NCI-H774 (cell line): ENCODE measurements around the gene DNAJC4.

ENCODE experiments used
- DNase-seq: peaks from one replicate; lab custom pipeline; 2025; lab: John Stamatoyannopoulos, UW

The DNAJC4 gene

DNA sequence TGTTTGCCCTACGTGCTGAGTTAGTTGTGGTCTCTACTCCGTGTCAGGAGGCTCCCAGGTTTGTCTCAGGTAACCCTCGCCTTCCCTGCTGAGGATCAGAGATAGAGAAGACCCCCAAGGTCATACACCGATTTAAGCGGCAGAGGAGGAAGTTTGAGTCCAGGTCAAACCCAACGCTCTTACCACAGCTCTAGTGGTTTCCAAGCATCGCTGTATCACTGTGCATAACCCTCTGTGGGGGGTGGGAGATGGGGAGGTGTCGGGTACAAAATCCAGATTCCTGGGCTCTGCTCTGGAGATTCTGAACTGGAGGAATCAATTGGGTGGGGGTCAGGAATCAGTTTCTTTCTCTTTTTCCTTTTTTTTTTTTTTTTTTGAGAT lies 627 bp downstream of the DNAJC4 start:
- DNase-seq, result no peak

DNA sequence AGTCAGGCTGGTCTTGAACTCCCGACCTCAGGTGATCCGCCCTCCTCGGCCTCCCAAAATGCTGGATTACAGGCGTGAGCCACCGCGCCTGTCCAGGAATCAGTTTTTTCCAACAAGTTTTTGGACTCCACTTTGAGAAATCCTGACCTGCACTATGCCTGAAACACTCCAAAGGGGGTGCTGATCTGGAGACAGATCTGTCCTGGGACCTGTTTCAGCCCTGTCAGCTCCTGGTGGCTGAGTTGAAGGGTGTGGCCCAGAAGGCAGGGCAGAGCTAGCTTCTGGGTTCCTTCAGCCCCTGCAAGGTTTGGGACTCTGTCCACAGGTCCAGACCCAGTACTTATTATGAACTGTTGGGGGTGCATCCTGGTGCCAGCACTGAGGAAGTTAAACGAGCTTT lies 1.2 kb downstream of the DNAJC4 start:
- DNase-seq, result no peak

DNA sequence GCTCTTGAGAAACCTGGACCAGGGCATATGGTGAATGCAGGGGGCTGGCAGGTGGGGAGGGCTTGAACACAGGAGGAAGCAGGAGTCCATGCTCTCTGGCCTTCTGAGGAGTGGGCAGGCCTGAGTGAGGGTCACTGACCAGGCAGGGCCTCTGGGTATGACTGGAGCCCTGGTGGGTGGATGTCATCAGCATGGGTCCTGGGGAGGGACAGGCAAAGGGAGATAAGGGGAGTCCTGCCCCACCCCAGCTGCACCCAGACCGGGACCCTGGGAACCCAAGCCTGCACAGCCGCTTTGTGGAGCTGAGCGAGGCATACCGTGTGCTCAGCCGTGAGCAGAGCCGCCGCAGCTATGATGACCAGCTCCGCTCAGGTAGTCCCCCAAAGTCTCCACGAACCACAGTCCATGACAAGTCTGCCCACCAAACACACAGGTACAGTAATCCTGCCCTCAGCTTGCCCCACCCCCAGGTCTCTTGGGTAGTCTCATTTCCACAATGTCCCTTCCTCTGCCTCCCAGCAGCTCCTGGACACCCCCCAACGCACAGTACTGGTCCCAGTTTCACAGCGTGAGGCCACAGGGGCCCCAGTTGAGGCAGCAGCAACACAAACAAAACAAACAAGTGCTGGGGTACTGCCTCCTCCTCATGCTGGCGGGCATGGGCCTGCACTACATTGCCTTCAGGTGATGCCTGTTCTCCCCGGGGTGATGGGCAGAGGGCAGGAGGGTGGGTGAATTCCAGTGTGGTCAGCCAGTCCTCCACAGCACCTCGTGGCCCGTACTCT lies 2.0 kb downstream of the DNAJC4 start:
- DNase-seq, result no peak

- DNase-seq, result no peak
Observed at GRCh38 chr11:64232967-64233315, 2.6 kb downstream of the DNAJC4 start.

DNA sequence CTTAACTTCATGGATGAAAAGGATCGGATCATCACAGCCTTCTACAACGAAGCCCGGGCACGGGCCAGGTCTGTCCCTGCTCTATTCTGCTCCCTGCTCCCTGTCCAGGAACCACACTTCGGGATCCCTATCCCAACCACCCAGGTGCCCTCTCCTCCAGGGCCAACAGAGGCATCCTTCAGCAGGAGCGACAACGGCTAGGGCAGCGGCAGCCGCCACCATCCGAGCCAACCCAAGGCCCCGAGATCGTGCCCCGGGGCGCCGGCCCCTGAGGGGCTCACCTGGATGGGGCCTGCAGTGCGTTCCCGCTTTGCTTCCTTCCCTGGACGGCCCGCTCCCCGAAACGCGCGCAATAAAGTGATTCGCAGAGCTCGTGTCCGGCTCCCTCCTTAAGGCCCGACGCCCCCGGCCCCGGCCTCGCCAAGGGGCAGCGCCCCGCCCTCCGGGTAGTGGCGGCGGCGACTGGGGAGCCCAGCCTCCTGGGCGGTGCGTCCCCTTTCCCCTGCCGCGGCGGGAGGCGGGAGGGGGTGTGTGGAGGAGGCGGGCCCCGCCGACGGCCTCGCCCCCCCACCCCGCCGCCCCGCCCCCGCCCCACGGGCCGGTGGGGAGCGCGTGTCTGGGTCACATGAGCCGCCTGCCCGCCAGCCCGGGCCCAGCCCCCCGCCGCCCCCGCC lies 3.7 kb downstream of the DNAJC4 start, which contains the start of gene VEGFB:
Gene VEGFB (plus strand): TSS at position 672 of the 674 bp plus-strand sequence. CDS start 250 bp downstream, outside the sequence.
- DNase-seq, result peak; percentile 79

GRCh38 chr11:64234647-64235379 lies 4.5 kb downstream of the DNAJC4 start:
- peak; percentile 47 for DNase-seq

DNA sequence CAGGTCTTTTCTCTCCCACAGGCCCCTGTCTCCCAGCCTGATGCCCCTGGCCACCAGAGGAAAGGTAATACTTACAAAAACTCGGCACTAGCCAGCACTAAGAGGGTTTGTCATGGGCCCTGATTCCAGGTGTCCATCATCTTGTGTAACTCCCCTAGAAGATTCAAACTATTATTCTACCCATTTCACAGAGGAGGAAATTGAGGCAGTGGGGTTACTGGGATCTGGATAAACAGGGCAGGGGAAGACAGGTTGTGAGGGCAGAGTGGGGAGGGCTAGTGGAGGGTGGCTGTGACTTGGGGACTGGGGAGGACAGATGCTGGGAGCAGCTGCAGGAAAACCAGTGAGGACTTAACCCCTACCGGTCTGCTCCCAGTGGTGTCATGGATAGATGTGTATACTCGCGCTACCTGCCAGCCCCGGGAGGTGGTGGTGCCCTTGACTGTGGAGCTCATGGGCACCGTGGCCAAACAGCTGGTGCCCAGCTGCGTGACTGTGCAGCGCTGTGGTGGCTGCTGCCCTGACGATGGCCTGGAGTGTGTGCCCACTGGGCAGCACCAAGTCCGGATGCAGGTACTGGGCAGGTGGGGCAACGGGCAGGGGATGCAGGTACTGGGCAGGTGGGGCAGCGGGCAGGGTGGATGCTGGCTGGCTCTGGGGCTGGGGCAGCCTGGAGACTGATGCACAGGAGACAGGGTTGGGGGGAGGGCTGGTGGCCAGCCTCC lies 5.3 kb downstream of the DNAJC4 start:
- no peak for DNase-seq

- DNase-seq, result peak; percentile 98
Observed at GRCh38 chr11:64237484-64237951, 7.2 kb downstream of the DNAJC4 start.

DNA sequence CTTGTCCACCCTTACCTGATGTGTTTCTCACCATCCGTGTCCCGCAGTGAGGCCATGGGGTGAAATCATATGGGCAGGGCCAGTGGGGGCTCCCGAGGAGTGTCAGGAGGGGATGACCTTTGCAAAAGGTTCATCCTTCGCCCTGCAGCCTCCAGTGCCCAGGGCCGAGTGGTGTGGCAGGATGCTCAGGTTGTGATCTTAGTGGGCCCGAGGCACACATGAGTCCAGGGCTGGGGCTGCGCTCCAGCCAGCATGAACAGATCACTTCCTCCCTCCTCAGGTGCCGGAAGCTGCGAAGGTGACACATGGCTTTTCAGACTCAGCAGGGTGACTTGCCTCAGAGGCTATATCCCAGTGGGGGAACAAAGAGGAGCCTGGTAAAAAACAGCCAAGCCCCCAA lies 7.7 kb downstream of the DNAJC4 start:
- peak; percentile 16 for DNase-seq

DNA sequence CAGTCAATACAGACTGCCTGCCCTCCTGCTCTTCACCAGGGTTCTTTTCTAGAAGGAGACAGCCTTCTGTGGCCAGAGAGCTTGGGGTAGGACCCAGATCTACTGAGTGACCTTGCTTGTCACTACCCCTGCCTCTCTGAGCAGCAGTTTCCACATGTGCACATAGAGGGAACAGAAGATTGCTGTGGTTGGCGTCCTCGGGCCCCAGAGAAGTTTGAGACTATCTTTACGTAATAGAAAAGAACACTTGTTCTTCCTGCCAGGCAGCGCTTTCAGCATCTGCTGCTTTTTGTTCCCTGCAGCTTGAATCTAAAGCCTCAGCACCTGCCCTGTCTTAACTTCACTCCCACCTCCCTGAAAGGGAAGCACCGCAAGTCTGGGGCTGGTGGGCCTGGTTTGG lies 8.7 kb downstream of the DNAJC4 start:
- DNase-seq, result no peak

DNA sequence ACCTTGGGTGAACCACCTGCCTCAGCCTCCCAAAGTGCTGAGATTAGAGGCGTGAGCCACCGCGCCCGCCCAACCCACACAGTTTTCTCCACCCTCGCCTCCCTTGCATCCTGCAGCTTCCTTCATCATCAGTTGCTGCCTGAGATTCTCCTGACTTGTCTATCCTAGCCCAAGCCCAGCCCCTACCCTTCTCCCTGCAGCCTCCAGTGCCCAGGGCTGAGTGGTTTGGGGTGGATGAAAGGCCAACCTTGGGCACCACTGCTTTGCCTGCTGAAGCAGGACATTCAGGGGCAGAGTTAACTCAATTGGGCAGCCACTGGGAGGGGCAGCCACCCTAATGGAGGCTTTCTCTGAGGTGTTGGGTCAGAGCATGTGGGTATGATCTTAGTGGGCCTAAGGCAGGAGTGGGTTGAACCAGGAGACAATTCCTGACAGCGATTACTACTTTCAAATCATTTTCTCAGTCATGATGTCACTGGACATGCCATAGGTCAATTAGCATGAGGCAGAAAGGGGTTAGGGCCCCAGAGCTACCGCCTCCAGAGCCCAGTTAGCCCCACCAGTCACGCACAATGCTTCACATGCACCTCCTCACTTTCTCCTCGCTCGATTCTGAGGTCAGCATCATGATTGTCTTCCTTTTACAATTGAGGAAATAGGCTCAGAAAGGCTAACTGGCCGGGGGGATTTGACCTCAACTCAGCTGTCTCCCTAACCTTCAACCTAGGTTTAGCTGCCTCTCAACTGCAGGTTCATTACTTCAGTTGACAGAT lies 9.5 kb downstream of the DNAJC4 start:
- no peak for DNase-seq

- peak; percentile 98 for DNase-seq
Observed at GRCh38 chr11:64240435-64241240, 10.3 kb downstream of the DNAJC4 start, which contains the start of gene FKBP2. FKBP2 (plus strand) TSS chr11:64241095; CDS start chr11:64242388, 1,293 bp downstream.

DNA sequence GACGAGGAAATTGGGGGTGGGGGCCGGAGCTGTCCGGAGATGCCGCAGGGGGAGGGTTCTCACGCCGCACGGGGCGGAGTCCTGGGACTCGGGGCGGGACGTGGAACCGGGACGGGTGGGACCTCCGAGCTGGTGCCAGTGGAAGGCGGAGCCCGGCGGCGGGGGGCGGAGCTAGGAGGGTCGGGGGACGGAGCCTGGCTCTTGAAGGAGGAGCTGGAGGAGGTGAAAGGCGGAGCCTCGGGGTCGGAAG lies 10.8 kb downstream of the DNAJC4 start:
- peak; percentile 99 for DNase-seq

GRCh38 chr11:64241491-64242374 lies 11.4 kb downstream of the DNAJC4 start:
- peak; percentile 42 for DNase-seq

- no peak for DNase-seq
Observed at GRCh38 chr11:64243236-64243854, 13.0 kb downstream of the DNAJC4 start.

GRCh38 chr11:64244107-64244506 lies 13.8 kb downstream of the DNAJC4 start:
- DNase-seq, result no peak

DNA sequence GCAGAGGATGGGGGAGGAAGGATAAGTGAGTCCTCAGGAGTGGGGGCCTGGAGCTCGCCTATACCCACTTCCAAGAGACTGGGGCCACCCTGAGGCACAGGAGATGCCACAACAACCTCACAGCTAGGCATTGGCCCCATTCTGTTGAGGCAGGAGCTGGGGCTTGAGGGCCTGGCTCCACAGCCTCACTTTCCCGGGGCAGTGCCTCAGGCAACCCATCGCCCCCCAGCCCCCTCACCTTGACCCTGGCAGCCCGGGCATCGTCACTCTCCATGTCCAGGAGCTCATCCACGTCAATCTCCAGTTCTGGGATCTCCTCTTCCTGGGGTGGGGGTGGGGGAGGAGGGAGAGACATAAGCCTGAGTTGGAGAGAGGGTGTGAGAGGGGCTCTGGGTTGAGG lies 14.6 kb downstream of the DNAJC4 start:
- no peak for DNase-seq

- DNase-seq, result peak; percentile 7
Observed at GRCh38 chr11:64245401-64245796, 15.1 kb downstream of the DNAJC4 start.
